Neural progenitor cell (in vitro differentiated cells): ENCODE results near the gene PRKAG2. TPM values are rescaled to one million over a fixed set of nuclear protein-coding genes. Genes with fewer than 3 reads are reported as not detected.

ENCODE experiments used
- DNase-seq: peaks from one replicate; pipeline ENCODE4 v3.0.0-alpha.2; 2016; ENCODE audit warnings: low spot score
- H2AFZ ChIP-seq: fragments of 200-600 bp; sonication (generic); replicated peaks from 2 replicates; pipeline ENCODE4 v1.6.1; 2016; ENCODE audit warnings: antibody characterized with exemption
- H3F3A ChIP-seq: fragments of 200-600 bp; sonication (generic); 2 replicates; pipeline ENCODE4 v1.6.1; 2016; ENCODE audit warnings: antibody characterized with exemption, low read depth
- H3K27ac ChIP-seq: fragments of 200-600 bp; sonication (generic); 2 replicates; pipeline ENCODE4 v1.5.1; 2016; ENCODE audit warnings: mild to moderate bottlenecking
- H3K27me3 ChIP-seq: fragments of 200-600 bp; sonication (generic); 2 replicates; pipeline ENCODE4 v1.6.1; 2016; ENCODE audit warnings: mild to moderate bottlenecking, moderate library complexity
- H3K36me3 ChIP-seq: fragments of 200-600 bp; sonication (generic); 2 replicates; pipeline ENCODE4 v1.5.1; 2016
- H3K4me1 ChIP-seq: fragments of 200-600 bp; sonication (generic); 2 replicates; pipeline ENCODE4 v1.6.1; 2016; ENCODE audit warnings: mixed run types
- H3K4me2 ChIP-seq: fragments of 200-600 bp; sonication (generic); 2 replicates; pipeline ENCODE4 v1.6.1; 2016
- H3K4me3 ChIP-seq: fragments of 200-600 bp; sonication (generic); 2 replicates; pipeline ENCODE4 v1.5.1; 2016
- H3K79me2 ChIP-seq: fragments of 200-600 bp; sonication (generic); 2 replicates; pipeline ENCODE4 v1.6.1; 2016; ENCODE audit warnings: low read depth
- H3K9ac ChIP-seq: fragments of 200-600 bp; sonication (generic); 2 replicates; pipeline ENCODE4 v1.6.1; 2016
- H3K9me3 ChIP-seq: fragments of 200-600 bp; sonication (generic); 2 replicates; pipeline ENCODE4 v1.5.1; 2016; ENCODE audit warnings: low read depth
- H4K20me1 ChIP-seq: fragments of 200-600 bp; sonication (generic); 2 replicates; pipeline ENCODE4 v1.6.1; 2016; ENCODE audit warnings: low read depth
- H3K27ac Mint-ChIP-seq: 3 replicates; pipeline ENCODE4 v1.8.0; 2021; ENCODE audit warnings: mixed read lengths
- H3K27me3 Mint-ChIP-seq: 2 replicates; pipeline ENCODE4 v1.8.0; 2022; ENCODE audit warnings: low read depth, mild to moderate bottlenecking, inconsistent platforms, moderate library complexity, mixed read lengths; ENCODE audit not compliant: insufficient read depth
- H3K36me3 Mint-ChIP-seq: 3 replicates; pipeline ENCODE4 v1.8.0; 2021; ENCODE audit warnings: mixed read lengths
- H3K4me1 Mint-ChIP-seq: 3 replicates; pipeline ENCODE4 v1.8.0; 2021; ENCODE audit warnings: mixed read lengths
- H3K4me3 Mint-ChIP-seq: 3 replicates; pipeline ENCODE4 v1.8.0; 2021; ENCODE audit warnings: mild to moderate bottlenecking, moderate library complexity, mixed read lengths
- H3K9me3 Mint-ChIP-seq: 3 replicates; pipeline ENCODE4 v1.8.0; 2020; ENCODE audit warnings: mixed read lengths
- EZH2 ChIP-seq: fragments of 200-600 bp; sonication (generic); IDR thresholded peaks from 2 replicates; pipeline ENCODE4 v1.6.1; 2017; ENCODE audit warnings: antibody characterized with exemption, mild to moderate bottlenecking, moderate library complexity
- EZH2phosphoT487 ChIP-seq: fragments of 200-600 bp; sonication (generic); IDR thresholded peaks from 2 replicates; pipeline ENCODE4 v1.6.1; 2017; ENCODE audit warnings: antibody characterized with exemption
- total RNA-seq: library from RNA; depleted of rRNA; stranded (reverse); fragments of >200 nt; gene quantifications from 2 replicates; pipeline ENCODE4 v1.2.3, GENCODE V29; 2015; ENCODE audit warnings: low replicate concordance
- TF ChIP-seq, protein P1 (sequence below): fragments of 200-600 bp; sonication (generic); IDR thresholded peaks from 2 replicates; pipeline ENCODE4 v1.5.1; 2017; ENCODE audit warnings: antibody characterized with exemption, mild to moderate bottlenecking

Gene PRKAG2
- total RNA-seq, 1 donor from 2014 or later, result 11.4 TPM

- Histone ChIP-seq H3K4me2 (peak overlapping the region; percentile 8), H2AFZ (no peak overlapping the region), H3F3A (peaks cover 12% of the 10 kb centered on the region), H3K9me3 (no peaks in the 10 kb centered on the region), H4K20me1 (no peaks in the 10 kb centered on the region), H3K36me3 (no peaks in the 10 kb centered on the region), H3K27ac (no peak overlapping the region), H3K4me3 (no peak overlapping the region), H3K79me2 (no peaks in the 10 kb centered on the region), H3K9ac (no peak overlapping the region), H3K27me3 (peaks cover 3% of the 10 kb centered on the region), H3K4me1 (peaks cover 18% of the 10 kb centered on the region)
- no peak for DNase-seq
- Mint-ChIP-seq H3K4me3 (no peak overlapping the region), H3K27me3 (peaks cover 18% of the 10 kb centered on the region), H3K36me3 (no peaks in the 10 kb centered on the region), H3K4me1 (peaks cover 41% of the 10 kb centered on the region), H3K27ac (no peak overlapping the region), H3K9me3 (no peaks in the 10 kb centered on the region)
- TF ChIP-seq, protein P1, sequence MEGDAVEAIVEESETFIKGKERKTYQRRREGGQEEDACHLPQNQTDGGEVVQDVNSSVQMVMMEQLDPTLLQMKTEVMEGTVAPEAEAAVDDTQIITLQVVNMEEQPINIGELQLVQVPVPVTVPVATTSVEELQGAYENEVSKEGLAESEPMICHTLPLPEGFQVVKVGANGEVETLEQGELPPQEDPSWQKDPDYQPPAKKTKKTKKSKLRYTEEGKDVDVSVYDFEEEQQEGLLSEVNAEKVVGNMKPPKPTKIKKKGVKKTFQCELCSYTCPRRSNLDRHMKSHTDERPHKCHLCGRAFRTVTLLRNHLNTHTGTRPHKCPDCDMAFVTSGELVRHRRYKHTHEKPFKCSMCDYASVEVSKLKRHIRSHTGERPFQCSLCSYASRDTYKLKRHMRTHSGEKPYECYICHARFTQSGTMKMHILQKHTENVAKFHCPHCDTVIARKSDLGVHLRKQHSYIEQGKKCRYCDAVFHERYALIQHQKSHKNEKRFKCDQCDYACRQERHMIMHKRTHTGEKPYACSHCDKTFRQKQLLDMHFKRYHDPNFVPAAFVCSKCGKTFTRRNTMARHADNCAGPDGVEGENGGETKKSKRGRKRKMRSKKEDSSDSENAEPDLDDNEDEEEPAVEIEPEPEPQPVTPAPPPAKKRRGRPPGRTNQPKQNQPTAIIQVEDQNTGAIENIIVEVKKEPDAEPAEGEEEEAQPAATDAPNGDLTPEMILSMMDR, result no peak
- TF ChIP-seq EZH2 (no peak), EZH2phosphoT487 (no peak)
Observed at GRCh38 chr7:151730591-151730990, 146.3 kb downstream of the PRKAG2 start.

GRCh38 chr7:151729521-151729921, 147.4 kb downstream of the PRKAG2 start:
- Histone ChIP-seq H3K27ac (no peak overlapping the region), H3K27me3 (no peaks in the 10 kb centered on the region), H3K79me2 (no peaks in the 10 kb centered on the region), H3K4me2 (no peak overlapping the region), H3K36me3 (no peaks in the 10 kb centered on the region), H3K4me3 (no peak overlapping the region), H2AFZ (no peak overlapping the region), H3K4me1 (peaks cover 14% of the 10 kb centered on the region), H3K9me3 (no peaks in the 10 kb centered on the region), H3K9ac (no peak overlapping the region), H4K20me1 (no peaks in the 10 kb centered on the region), H3F3A (peaks cover 12% of the 10 kb centered on the region)
- H3K4me1 Mint-ChIP-seq, result peaks cover 42% of the 10 kb centered on the region
- H3K27ac Mint-ChIP-seq, result no peak overlapping the region
- TF ChIP-seq, protein P1, result no peak
- TF ChIP-seq EZH2phosphoT487, result no peak
- TF ChIP-seq EZH2, result no peak
- peaks cover 14% of the 10 kb centered on the region for H3K27me3 Mint-ChIP-seq
- H3K9me3 Mint-ChIP-seq, result no peaks in the 10 kb centered on the region
- H3K36me3 Mint-ChIP-seq, result no peaks in the 10 kb centered on the region
- no peak overlapping the region for H3K4me3 Mint-ChIP-seq
- DNase-seq, result no peak

DNA sequence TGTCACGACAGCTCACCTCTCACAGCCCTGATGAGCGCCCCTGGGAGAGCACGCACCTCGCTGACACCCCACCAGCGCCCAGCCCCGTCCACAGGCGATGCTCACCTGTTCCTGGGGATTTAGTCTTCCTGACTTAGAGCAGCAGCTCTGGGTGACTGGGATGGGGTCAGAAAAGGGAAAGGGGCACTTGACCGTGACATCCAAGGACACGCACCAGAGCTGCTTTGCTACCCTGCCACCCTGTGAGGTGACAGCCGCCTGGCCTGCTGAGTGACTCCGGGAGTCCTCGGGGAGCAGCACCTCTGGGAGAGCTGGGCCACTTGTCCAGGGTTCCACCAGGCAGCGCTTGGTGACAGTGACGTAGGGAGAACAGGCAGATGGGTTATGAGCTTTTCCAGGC, 148.2 kb downstream of the PRKAG2 start:
- no peaks in the 10 kb centered on the region for H3K36me3 Mint-ChIP-seq
- Histone ChIP-seq H3F3A (peaks cover 12% of the 10 kb centered on the region), H2AFZ (no peak overlapping the region), H3K9me3 (no peaks in the 10 kb centered on the region), H3K4me3 (no peak overlapping the region), H3K27me3 (no peaks in the 10 kb centered on the region), H4K20me1 (no peaks in the 10 kb centered on the region), H3K27ac (no peak overlapping the region), H3K4me2 (no peak overlapping the region), H3K36me3 (no peaks in the 10 kb centered on the region), H3K79me2 (no peaks in the 10 kb centered on the region), H3K9ac (no peak overlapping the region), H3K4me1 (peaks cover 14% of the 10 kb centered on the region)
- peaks cover 41% of the 10 kb centered on the region for H3K4me1 Mint-ChIP-seq
- H3K9me3 Mint-ChIP-seq, result no peaks in the 10 kb centered on the region
- H3K27ac Mint-ChIP-seq, result no peak overlapping the region
- peaks cover 14% of the 10 kb centered on the region for H3K27me3 Mint-ChIP-seq
- TF ChIP-seq EZH2phosphoT487, result no peak
- TF ChIP-seq EZH2, result no peak
- TF ChIP-seq, protein P1, result no peak
- no peak for DNase-seq
- no peak overlapping the region for H3K4me3 Mint-ChIP-seq
